Measurements from ENCODE around the gene ABCC2.

Gene ABCC2

DNA sequence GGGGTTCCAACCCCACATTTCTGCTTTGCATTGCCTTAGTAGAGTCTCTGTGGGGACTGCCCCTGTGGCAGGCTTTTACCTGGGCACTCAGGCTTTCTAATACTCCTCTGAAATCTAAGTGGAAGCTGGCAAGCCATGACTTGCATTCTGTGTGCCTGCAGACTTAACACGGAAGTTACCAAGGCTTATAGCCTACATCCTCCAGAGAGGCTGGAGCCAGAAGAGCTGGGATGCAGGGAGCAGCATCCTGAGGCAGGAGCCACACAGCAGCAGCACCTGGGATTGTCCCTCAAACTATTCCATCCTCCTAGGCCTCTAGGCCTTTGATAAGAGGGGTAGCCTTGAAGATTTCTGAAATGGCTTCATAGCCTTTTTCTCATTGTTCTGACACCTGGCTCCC is 22.1 kb upstream of the ABCC2 start:
- H3K4me3 Mint-ChIP-seq = no peak overlapping the region
- peaks cover 44% of the 10 kb centered on the region for H3K36me3 Mint-ChIP-seq (ENCODE audit: low read depth)
- H3K27ac Mint-ChIP-seq = no peak overlapping the region
- no peaks in the 10 kb centered on the region for H3K27me3 Mint-ChIP-seq (ENCODE audit: low read depth)
- H3K4me1 Mint-ChIP-seq (ENCODE audit: low read depth) = no peaks in the 10 kb centered on the region
- peaks cover 2% of the 10 kb centered on the region for H3K9me3 Mint-ChIP-seq

DNA sequence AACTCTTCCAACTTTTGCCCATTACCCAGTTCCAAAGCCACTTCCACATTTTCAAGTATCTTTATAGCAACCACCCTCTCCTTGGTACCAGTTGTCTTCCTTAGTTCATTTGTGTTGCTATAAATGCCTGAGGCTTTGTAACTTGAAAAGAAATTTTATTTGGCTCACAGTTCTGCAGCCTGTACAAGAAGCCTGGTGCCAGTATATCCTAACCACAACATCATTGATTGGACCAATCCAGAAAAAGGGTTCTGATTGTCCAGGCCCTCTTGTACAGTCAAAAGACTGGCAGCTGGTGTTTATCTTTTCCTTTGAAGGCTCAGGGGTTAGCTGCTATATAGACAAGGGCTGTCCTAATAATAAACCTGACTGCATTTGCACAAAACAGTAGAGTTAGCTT is 21.1 kb upstream of the ABCC2 start:
- Mint-ChIP-seq H3K27ac (no peak overlapping the region), H3K27me3 (ENCODE audit: low read depth) (no peaks in the 10 kb centered on the region), H3K4me3 (no peak overlapping the region), H3K36me3 (ENCODE audit: low read depth) (peaks cover 41% of the 10 kb centered on the region), H3K9me3 (peaks cover 2% of the 10 kb centered on the region), H3K4me1 (ENCODE audit: low read depth) (peaks cover 2% of the 10 kb centered on the region)

DNA sequence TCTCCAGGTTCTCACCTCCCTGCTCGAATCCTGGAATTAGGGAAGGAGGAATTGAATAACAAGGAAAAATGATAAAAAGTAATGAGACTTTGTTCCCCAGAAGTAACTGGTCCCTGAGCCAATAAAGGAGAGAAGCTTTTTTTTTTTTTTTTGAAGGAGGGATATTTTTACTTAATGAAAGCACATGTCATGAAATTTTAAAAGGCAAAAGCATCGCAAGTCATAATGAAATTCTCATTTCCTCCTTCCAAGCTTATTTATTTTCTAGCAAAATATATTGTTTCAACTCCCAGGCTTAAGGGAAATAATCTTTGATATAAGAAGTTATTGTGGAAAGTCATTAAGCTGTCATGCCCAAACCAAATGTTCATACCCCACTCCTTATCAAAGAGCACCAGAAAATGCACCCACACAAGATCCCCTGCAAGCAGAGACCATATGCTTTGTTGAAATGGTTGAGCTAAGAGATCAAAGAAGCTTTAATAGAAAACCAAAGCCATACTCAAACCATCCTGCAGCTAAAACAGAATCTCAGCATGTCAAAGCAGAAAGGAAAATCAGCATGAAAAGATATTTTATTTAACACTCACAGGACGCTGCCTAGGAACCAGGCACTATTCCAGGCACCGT is 16.7 kb upstream of the ABCC2 start:
- peaks cover 13% of the 10 kb centered on the region for H3K36me3 Mint-ChIP-seq (ENCODE audit: low read depth)
- no peak overlapping the region for H3K27ac Mint-ChIP-seq
- H3K4me3 Mint-ChIP-seq = no peak overlapping the region
- H3K27me3 Mint-ChIP-seq (ENCODE audit: low read depth) = no peaks in the 10 kb centered on the region
- H3K4me1 Mint-ChIP-seq (ENCODE audit: low read depth) = peaks cover 2% of the 10 kb centered on the region
- peaks cover 2% of the 10 kb centered on the region for H3K9me3 Mint-ChIP-seq

DNA sequence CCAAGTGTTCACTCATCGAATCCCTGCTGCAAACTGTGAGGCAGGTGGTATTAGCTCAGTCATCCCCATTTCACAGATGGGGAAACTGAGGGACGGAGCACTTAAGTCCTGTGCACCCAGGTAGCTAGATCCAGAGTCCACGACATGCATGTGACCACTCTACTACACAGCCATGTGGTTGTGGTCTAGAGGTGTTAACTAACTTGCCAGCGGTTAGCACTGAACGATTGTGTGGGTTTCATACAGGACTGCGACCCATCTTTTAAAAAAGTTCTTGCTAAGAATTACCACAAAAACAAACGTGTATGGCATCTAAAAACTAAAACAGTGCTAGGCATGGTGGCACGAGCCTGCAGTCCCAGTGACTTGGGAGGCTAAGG is 16.1 kb upstream of the ABCC2 start:
- Mint-ChIP-seq H3K4me1 (ENCODE audit: low read depth) (peaks cover 2% of the 10 kb centered on the region), H3K27ac (no peak overlapping the region), H3K27me3 (ENCODE audit: low read depth) (no peaks in the 10 kb centered on the region), H3K36me3 (ENCODE audit: low read depth) (peaks cover 10% of the 10 kb centered on the region), H3K4me3 (no peak overlapping the region), H3K9me3 (peaks cover 2% of the 10 kb centered on the region)

DNA sequence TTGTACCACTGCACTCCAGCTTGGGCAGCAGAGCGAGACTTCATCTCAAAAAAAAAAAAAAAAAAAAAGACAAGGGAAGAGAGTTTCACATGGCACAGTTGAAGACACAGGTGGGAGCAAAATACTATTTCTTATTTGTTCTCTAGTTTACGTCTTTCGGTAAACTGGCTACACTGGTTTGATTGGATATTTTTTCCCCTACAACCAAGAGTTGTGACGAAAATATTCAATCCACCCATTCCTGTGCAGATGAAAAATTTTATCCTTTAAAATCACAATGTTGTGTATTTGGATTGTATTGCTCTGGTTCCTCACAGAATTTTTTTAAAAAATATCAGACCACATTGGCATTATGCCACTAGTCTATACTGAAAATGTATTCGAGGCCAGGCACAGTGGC is 14.5 kb upstream of the ABCC2 start:
- Mint-ChIP-seq H3K27ac (no peak overlapping the region), H3K4me1 (ENCODE audit: low read depth) (peaks cover 2% of the 10 kb centered on the region), H3K9me3 (peaks cover 2% of the 10 kb centered on the region), H3K4me3 (no peak overlapping the region), H3K36me3 (ENCODE audit: low read depth) (peaks cover 3% of the 10 kb centered on the region), H3K27me3 (ENCODE audit: low read depth) (no peaks in the 10 kb centered on the region)

DNA sequence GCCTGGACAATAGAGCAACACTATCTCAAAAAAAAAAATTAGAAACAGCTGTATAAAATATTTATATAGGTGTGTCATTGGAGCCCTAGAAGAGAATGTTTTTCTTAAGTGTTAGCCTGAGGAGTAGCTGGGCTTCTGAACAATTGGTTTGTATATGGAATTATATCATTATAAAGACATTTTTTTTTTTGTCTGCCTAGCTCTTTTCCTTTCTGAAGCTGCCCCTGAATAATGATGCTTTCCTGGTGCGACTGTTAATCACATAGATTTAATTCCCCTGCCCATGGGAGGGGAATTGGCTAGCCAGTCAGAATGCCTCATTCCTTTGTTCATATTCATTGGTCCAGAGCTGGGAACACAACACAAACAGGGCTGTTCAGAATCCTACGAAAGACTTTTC is 13.9 kb upstream of the ABCC2 start:
- Mint-ChIP-seq H3K36me3 (ENCODE audit: low read depth) (no peaks in the 10 kb centered on the region), H3K4me3 (no peak overlapping the region), H3K27ac (no peak overlapping the region), H3K4me1 (ENCODE audit: low read depth) (peaks cover 2% of the 10 kb centered on the region), H3K9me3 (no peaks in the 10 kb centered on the region), H3K27me3 (ENCODE audit: low read depth) (no peaks in the 10 kb centered on the region)

DNA sequence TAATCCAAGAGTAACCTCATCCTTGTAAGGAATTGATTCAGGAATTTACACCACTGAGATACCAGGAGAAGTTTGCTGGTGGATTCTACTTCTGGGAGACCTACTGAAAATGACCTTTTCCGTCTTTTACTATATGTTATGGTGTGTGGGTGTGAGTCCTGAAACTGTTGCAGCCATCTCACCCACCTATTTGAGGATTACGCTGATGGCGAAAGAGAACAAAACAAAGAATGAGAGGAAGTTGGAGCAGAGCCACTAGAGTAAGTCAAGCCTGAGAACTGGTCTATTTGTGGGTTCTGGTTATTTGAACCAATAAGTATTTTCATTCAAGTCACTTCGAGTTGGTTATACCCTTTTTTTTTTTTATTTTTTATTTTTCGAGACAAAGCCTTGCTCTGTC is 12.7 kb upstream of the ABCC2 start:
- H3K4me3 Mint-ChIP-seq = no peak overlapping the region
- H3K4me1 Mint-ChIP-seq (ENCODE audit: low read depth) = peaks cover 2% of the 10 kb centered on the region
- no peak overlapping the region for H3K27ac Mint-ChIP-seq
- H3K9me3 Mint-ChIP-seq = no peaks in the 10 kb centered on the region
- no peaks in the 10 kb centered on the region for H3K27me3 Mint-ChIP-seq (ENCODE audit: low read depth)
- H3K36me3 Mint-ChIP-seq (ENCODE audit: low read depth) = no peaks in the 10 kb centered on the region

DNA sequence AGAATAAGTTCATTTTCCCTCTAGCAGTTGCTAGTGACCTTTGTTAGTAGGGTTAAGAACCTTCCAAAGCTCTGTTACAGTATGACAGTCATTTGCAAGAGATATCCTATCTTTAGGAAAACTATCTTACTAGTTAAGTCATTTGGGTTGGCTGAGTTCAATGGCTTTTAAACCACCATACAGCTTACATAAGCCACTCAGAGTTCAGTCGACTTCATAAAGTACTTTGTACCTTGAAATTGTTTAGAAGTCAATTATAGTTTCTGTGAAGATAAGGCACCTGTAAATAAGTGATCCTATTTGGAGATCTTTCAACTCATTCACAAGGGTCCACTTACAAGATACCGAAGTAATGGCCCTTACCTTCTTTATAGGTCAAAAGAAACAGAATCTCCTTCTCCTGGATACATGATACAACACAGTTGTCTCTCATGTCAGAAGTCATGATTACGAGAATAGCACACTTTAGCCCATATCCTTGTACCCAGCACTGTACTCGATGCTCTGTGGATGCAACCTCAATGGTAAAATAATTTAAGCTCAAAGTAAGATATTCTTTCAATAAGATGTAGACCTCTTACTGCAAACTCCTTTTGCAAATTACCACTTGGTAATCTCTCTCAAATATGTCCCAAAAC is 11.9 kb upstream of the ABCC2 start:
- Mint-ChIP-seq H3K9me3 (no peaks in the 10 kb centered on the region), H3K27me3 (ENCODE audit: low read depth) (no peaks in the 10 kb centered on the region), H3K4me3 (no peak overlapping the region), H3K27ac (no peak overlapping the region), H3K4me1 (ENCODE audit: low read depth) (peaks cover 2% of the 10 kb centered on the region), H3K36me3 (ENCODE audit: low read depth) (no peaks in the 10 kb centered on the region)

DNA sequence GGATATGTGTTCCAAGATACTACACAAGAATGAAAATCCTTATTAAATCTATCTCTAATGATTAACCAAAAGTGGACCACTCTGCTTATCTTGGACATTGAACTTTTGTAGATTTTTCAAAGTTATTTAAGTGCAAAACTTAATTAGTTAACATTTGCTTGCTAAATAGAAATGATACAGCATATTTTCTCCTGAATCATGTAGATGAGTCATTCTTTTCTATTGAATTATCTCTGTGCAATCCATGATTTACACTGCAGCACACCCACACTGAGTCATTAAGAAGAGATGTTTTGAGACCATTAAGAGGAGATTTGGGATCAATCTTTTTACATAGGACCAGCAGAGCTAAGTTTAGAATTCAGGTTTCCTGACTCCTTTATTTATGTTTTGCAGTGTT is 6.6 kb upstream of the ABCC2 start:
- H3K27me3 Mint-ChIP-seq (ENCODE audit: low read depth) = peaks cover 5% of the 10 kb centered on the region
- no peaks in the 10 kb centered on the region for H3K9me3 Mint-ChIP-seq
- peaks cover 5% of the 10 kb centered on the region for H3K4me1 Mint-ChIP-seq (ENCODE audit: low read depth)
- H3K27ac Mint-ChIP-seq = no peak overlapping the region
- no peak overlapping the region for H3K4me3 Mint-ChIP-seq
- H3K36me3 Mint-ChIP-seq (ENCODE audit: low read depth) = no peaks in the 10 kb centered on the region

DNA sequence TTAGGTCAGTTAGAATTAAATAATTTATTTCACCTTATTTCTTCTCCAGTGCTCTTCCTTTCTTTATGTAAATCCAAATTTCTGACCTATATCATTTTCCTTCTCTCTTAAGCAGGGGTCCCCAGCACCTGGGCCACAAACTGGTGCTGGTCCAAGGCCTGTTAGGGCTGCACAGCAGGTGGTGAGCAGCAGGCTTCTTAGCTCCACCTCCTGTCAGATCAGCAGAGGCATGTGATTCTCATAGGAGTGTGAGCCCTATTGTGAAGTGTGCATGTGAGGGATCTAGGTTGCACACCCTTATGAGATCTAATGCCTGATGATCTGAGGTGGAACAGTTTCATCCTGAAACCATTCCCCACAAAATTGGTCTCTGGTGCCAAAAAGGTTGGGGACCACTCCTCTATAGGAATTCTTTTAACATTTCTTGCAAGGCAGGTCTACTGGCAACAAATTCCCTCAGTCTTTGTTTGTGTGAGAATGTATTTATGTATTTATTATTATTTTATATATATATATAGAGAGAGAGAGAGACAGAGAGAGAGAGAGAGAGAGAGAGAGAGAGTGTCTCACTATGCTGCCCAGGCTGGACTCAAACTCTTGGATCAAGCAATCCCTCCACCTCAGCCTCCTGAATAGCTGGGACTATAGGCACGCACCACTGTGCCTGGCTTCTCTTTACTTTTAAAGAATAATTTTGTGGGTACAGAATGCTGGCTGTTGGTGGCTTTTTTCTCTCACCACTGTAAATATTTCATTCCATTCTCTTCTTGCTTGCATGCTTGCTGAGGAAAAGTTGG is 4.3 kb upstream of the ABCC2 start:
- no peak overlapping the region for H3K27ac Mint-ChIP-seq
- H3K9me3 Mint-ChIP-seq = no peaks in the 10 kb centered on the region
- H3K4me3 Mint-ChIP-seq = no peak overlapping the region

DNA sequence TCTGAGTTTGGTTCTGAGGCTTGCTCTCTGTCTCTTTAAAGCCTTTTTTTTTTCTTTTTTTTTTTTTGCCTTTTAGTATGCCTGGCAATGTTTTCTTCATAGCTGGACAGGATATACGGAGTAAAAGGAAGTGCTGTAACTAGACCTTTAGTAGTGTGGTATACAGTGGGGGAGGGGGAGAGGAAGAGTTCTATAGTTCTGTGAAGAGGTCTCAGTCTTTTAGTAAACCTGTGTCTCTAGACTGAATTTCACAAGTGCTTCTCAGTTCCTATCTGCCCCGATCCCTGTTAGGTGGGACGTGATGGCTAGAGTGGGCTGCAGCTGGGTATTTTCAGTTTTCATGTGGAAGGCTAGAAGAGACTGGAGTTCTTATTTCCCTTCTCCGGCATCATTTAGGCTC is 3.1 kb upstream of the ABCC2 start:
- H3K27ac Mint-ChIP-seq = no peak overlapping the region
- peaks cover 5% of the 10 kb centered on the region for H3K4me1 Mint-ChIP-seq (ENCODE audit: low read depth)
- H3K27me3 Mint-ChIP-seq (ENCODE audit: low read depth) = peaks cover 5% of the 10 kb centered on the region
- no peak overlapping the region for H3K4me3 Mint-ChIP-seq
- H3K9me3 Mint-ChIP-seq = no peaks in the 10 kb centered on the region
- no peaks in the 10 kb centered on the region for H3K36me3 Mint-ChIP-seq (ENCODE audit: low read depth)

More for the DNA sequence above, 4.3 kb upstream of the ABCC2 start:
- H3K27me3 Mint-ChIP-seq (ENCODE audit: low read depth) = peaks cover 5% of the 10 kb centered on the region
- peaks cover 5% of the 10 kb centered on the region for H3K4me1 Mint-ChIP-seq (ENCODE audit: low read depth)
- no peaks in the 10 kb centered on the region for H3K36me3 Mint-ChIP-seq (ENCODE audit: low read depth)

DNA sequence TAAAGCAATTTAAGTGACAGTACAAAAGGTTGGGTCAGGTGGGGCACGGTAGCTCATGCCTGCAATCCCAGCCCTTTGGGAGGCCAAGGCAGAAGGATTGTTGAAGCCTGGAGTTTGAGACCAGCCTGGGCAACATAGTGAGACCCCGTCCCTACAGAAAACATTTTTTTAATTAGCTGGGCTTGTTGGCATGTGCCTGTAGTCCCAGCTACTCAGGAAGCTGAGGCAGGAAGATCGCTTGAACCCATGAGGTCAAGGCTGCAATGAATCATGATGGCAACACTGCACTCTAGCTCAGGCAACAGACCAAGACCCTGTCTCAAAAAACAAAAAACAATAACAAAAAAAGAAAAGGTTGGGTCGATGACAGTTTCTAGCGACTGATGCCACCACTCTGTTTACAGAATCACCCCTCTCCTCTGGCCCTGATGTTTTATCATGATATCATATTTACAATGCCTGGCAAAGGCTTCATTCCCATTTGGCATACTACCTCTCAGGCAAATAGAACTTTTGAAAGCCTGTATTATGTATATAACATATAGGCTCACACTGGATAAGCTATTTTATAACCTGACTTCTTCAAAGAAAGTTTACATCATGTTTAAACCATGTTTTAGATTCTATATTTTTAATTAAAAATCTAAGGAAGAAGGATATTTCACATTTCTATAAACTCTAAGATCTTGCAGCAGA is 558 bp upstream of the ABCC2 start:
- peaks cover 5% of the 10 kb centered on the region for H3K27me3 Mint-ChIP-seq (ENCODE audit: low read depth)
- H3K9me3 Mint-ChIP-seq = no peaks in the 10 kb centered on the region
- H3K27ac Mint-ChIP-seq = no peak overlapping the region
- peaks cover 5% of the 10 kb centered on the region for H3K4me1 Mint-ChIP-seq (ENCODE audit: low read depth)
- no peak overlapping the region for H3K4me3 Mint-ChIP-seq
- H3K36me3 Mint-ChIP-seq (ENCODE audit: low read depth) = no peaks in the 10 kb centered on the region

DNA sequence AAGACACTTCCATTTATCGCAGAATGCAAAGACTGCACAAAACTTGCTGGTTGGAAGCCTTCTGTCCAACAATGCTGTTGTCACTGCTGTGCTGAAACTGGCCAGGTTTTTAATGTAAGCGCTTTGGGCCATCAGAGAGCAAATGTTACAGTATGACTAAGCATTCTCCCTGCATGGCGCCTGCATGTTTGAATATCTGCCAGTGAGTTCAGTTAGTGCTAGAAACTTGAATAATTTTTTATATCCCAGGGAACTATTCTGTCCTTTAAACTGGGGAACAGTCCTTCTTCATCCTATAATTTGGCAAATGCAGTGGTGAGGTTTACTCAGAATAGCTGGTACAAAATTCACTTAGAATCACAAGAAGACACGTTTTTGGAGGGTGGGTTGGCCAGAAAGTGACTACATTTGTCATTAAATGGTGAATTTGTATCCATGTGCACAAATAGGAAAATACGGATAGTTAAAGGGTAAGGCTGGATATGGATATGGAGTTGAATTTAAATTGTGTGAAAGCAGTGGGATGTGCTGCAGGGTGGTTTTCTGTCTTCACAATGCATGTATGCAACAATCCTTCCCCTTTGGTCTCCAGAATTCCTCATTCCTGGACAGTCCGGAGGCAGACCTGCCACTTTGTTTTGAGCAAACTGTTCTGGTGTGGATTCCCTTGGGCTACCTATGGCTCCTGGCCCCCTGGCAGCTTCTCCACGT is 1.7 kb downstream of the ABCC2 start:
- Mint-ChIP-seq H3K27me3 (ENCODE audit: low read depth) (no peaks in the 10 kb centered on the region), H3K27ac (no peak overlapping the region), H3K9me3 (no peaks in the 10 kb centered on the region), H3K4me3 (no peak overlapping the region), H3K36me3 (ENCODE audit: low read depth) (no peaks in the 10 kb centered on the region), H3K4me1 (ENCODE audit: low read depth) (peaks cover 5% of the 10 kb centered on the region)

DNA sequence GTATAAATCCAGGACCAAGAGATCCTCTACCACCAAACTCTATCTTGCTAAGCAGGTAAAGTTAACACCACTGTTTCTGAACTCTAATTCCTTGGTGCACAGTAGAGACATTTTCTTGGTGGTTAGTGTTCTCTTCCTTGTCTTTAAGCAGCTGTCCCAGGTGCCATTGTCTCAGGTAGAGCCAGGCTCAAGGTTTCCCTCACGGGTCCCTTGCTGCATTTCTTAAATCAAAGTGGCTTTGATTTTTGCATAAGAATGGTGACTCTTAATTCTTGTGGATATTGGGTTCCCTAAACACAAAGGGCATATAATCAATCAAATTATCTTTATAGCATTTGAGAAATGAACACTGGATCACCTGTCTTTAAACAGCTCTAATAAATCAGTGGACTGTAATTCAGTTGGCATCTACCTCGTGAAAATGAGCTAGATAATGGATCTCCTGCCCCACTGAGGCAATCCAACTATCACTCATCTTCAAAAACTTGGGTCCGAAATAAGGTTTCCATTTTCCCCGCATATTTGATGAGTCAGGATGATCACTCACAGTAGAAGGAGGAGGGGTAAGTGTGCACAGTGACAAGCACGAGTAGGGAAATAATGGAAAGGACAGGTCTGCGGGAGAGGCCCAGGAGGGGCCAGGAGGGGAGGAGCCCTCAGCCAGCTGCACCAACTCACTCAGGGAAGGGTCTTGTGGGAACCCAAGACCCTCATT is 2.4 kb downstream of the ABCC2 start:
- no peak overlapping the region for H3K4me3 Mint-ChIP-seq
- no peak overlapping the region for H3K27ac Mint-ChIP-seq
- H3K27me3 Mint-ChIP-seq (ENCODE audit: low read depth) = no peaks in the 10 kb centered on the region
- H3K36me3 Mint-ChIP-seq (ENCODE audit: low read depth) = no peaks in the 10 kb centered on the region
- no peaks in the 10 kb centered on the region for H3K4me1 Mint-ChIP-seq (ENCODE audit: low read depth)
- H3K9me3 Mint-ChIP-seq = no peaks in the 10 kb centered on the region
